Keratinocyte (primary cell): ENCODE measurements around the gene FAM90A26.
"Not testable (repeated sequence)": the region's sequence is repeated elsewhere in the genome, so short reads cannot be mapped to it uniquely, and the experiment has no call there.

Experiments used
- CTCF ChIP-seq, 3 experiments: IDR thresholded peaks in 1 of 3; conservative IDR thresholded peaks in 1 of 3; optimal IDR thresholded peaks in 1 of 3; 2 replicates in 2 of 3; 3 replicates in 1 of 3; pipeline versions ENCODE3 to v1.5.1; 2011; ENCODE audit warnings: low read length in 3 of 3, mild to moderate bottlenecking in 3 of 3, moderate library complexity in 2 of 3, control low read depth in 1 of 3, inconsistent platforms in 1 of 3; ENCODE audit not compliant: insufficient read depth in 2 of 3; ENCODE audit errors: extremely low read depth in 1 of 3
- EZH2 ChIP-seq: IDR thresholded peaks from one replicate; pipeline ENCODE4 v1.6.1; 2012; ENCODE audit warnings: inconsistent platforms, mild to moderate bottlenecking, low read length, moderate library complexity

DNA sequence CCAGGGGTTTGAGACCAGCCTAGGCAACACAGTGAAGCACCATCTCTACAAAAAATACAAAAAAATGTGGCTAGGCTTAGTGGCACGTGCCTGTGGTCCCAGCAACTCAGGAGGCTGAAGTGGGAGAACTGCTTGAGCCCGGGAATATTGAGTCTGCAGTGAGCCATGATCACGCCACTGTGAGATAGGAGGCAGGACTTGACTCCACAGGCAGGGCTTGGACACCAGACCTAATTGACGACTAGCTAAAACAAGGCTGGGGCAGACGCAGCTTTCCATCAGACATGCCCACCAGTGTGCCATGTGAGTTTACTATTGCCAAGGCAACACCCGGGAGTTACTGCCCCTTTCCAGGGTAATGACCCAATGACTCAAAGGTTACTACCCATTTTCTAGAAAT lies 27.4 kb upstream of the FAM90A26 start:
- not testable (repeated sequence) for TF ChIP-seq CTCF (optimal IDR thresholded peaks at IDR 0.05 in 1 of 3, IDR thresholded peaks at IDR 0.05 in 1 of 3, conservative IDR thresholded peaks at IDR 0.05 in 1 of 3; ENCODE audit: extremely low read depth in 1 of 3, insufficient read depth in 2 of 3, low read length in 3 of 3); EZH2
